GM10266 (cell line): ENCODE measurements around the gene XRN2.

Experiments used
- DNase-seq: peaks from one replicate; pipeline ENCODE4 v3.0.0; 2012; ENCODE audit errors: extremely low spot score
- TF ChIP-seq, protein P1 (sequence below): IDR thresholded peaks from 2 replicates; pipeline ENCODE4 v1.5.1; 2012; ENCODE audit warnings: mild to moderate bottlenecking, low read depth; ENCODE audit not compliant: control insufficient read depth, insufficient read depth; ENCODE audit errors: missing control alignments

XRN2 gene

DNA sequence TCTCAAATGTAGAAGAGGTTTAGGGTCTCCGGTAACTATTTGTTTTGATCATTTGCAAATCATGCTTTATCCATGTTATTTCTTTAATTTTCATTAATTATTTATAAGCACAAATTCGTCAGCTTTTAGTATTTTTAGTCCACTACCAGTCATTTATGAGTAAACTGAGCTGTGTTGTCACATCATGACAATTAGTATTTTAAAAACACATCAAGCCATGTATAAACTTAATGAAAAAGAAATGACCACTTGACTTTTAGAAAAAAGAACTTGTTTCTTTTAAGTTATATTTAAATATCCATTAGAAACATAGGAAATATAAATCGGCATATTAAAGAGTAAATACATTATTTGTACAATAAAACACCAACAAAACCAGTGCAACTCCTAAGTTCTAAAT is 91.4 kb downstream of the XRN2 start:
- no peak for DNase-seq
- TF ChIP-seq, protein P1, sequence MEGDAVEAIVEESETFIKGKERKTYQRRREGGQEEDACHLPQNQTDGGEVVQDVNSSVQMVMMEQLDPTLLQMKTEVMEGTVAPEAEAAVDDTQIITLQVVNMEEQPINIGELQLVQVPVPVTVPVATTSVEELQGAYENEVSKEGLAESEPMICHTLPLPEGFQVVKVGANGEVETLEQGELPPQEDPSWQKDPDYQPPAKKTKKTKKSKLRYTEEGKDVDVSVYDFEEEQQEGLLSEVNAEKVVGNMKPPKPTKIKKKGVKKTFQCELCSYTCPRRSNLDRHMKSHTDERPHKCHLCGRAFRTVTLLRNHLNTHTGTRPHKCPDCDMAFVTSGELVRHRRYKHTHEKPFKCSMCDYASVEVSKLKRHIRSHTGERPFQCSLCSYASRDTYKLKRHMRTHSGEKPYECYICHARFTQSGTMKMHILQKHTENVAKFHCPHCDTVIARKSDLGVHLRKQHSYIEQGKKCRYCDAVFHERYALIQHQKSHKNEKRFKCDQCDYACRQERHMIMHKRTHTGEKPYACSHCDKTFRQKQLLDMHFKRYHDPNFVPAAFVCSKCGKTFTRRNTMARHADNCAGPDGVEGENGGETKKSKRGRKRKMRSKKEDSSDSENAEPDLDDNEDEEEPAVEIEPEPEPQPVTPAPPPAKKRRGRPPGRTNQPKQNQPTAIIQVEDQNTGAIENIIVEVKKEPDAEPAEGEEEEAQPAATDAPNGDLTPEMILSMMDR = no peak

DNA sequence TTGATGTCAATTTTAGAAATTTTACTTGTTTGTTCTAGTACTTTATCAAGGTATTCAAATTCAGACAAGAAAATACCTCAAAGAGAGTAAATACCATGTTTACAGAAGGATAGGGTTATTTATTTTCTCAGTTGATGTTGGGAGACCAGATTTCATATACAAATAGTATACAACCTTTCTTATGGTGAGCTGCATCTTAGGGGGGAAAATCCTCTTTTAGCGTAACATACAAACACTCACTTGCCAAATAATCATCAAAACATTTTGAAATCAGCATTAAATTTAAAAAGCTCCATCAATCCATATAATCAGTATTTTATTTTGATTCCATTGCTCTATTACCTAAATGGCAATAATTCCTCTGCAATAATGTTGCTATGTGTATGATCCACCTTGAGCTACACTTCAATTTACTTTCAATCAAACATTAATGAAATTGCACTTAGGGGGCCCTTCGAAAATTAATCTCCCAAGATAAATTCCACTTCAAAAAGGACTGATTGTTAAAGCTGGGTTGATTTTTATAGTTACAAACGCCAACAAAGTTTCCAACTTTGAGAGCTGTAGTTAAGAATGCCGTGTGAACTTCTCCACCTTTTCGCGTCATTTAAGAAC is 92.0 kb downstream of the XRN2 start:
- TF ChIP-seq, protein P1 = no peak
- no peak for DNase-seq

DNA sequence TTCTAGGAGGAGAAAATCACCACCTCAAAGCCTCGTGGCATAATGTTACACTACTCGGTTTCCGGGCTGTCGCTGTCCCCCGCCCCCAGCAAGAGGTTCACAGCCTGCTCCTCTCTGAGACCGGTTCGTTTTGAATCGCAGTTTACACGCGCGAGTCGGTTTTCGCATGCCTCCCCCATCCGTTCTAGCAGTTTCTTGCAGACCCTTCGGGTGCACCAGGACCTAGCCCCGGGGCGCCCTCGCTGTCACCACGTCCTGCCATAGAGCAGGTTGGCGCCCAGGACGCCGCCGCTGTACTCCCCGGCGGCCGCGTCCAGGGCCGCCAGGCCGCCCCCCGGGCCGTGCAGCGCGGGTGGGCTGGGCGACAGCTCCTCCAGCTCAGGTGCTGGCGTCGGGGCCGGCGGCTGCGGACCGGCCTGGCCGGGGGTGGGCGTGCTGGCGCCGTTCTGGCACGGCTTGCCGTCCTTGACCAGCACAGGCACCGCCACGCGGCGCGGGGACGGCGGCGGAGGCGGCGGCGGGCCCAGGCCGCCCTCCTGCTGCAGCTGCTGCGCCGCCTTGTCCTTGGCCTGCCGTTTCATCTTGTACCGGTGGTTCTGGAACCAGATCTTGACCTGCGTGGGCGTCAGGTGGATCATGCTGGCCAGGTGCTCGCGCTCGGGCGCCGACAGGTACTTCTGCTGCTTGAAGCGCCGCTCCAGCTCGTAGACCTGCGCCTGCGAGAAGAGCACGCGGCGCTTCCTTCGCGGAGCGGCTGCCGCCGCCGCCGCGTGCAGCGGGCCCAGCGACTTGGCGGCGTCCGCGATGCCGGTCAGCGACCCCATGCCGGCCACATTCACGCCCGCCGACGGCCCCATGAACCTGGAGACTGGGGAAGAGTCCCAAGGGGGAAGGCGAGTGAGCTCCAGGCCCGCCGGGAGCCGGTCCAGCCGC is 92.8 kb downstream of the XRN2 start:
- TF ChIP-seq, protein P1 = no peak
- DNase-seq = no peak

DNA sequence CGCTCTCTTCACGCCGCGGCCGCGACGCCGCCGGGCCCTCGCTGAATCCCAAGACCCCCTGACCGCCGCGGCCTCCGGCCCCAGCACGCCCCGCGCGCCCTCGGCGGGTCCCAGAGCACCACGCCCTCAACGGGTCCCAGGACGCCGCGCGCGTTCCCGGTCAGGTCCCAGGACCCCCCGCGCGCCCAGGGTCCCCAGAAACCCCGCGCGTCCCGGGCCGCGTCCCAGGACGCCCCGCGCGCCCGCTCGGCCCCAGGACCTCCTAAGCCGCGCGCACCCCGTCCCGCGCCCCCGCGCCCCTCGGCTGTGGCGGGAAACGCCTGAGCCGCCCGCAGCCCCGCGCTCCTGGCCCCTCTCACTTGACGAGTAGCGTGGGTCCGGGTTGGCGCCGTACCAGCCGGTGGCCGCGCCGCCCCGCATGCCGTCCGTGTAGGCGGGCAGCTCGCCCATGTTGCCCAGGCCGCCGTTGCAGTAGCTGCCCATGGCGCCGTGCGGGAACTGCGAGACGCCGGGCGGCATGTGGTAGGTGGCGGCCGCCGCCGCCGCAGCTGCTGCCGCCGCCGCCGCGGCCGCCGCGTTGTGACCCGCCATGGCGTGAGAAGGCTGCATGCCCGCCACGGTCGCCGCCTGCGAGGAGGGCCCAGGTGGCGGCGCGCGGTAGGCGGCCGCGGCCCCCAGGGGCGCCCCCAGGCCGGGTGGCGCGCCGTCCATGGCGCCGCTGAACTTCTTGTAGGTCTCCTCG is 93.6 kb downstream of the XRN2 start:
- TF ChIP-seq, protein P1 = no peak

DNA sequence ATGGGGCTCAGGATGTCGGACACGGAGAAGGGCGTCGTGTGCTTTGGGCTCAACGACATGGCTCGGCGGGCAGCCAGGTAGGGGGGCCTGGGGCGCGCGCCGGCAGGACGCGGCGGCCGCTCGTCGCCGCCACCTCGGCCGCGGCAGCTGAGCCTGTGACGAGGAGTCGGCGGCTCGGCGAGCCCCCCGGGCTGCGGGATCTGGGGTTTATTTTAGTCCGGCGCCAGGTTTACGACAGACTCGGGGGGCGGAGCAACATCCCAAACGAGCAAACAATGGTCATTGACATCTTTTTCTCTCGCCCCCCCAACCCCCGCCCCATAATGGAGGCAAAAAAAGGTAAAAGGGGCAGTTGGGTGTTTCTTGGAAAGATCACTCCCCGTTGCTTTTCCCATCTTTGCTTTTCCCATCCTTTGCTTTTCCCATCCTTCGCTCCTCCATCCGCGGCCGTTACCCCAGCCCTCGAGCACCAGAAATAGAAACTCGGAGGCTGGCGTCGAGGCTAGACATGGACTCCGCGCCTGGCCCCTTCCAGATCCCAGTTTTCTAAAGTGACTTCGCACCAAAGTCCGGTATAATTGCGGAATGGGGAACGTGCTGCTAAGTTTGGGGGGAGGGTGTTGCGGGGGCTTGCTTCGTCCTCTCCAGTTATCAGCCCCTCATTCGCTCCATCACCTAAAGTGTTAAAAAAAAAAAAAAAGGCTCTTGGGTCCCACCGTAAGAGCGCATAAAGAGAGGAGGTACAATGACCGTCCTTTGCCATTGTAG is 94.4 kb downstream of the XRN2 start, which contains the start of gene NKX2-4:
Gene NKX2-4, minus strand, starts transcription at position 186 of the 768 bp plus-strand sequence. Its CDS starts 127 bp downstream, at position 59.
- TF ChIP-seq, protein P1 = no peak
- no peak for DNase-seq

More for the DNA sequence above, 93.6 kb downstream of the XRN2 start:
- DNase-seq = no peak

DNA sequence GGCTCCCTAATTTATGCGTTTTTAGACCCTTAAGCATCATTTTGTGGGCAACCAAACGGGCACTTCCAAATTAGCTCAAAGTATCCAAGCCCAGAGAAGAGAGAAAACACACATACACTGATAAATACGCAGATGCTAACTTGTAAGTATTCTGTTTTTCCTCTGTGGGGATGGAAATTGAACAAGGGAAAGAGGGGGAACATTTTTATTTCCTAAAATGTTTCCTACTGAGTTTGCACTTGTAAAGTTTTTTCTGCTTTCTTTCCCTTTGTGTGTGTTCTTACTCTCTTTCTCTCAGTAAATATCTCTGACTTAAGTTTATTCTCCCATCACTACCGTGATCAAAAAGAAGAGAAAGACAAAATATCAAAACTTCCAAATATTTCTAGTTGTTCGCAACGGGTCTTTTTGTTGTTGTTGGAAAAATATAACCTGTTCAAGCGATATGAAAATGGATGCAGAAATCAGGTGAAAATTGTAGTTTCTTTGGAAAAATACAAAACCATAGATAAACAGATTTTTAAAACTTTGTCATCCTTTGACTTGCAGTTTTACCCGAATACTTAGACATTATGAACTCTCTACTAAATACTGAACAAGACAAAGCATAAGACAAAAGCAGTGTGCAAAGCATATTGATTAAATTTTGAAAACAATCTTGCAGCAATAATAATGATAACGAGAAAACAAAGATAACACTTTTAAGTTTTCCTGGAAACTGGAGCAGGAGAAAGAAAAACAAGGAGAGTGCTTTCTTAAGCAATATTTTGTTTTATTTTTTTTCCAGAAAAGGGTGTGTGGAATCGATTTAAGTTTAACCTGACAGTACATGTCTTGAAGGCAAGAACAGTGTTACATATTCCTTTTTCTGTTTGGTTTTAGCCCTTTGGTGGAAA is 95.2 kb downstream of the XRN2 start:
- DNase-seq = no peak
- TF ChIP-seq, protein P1 = no peak
